Stimulated activated CD4-positive, alpha-beta T cell treated with anti-CD3 and anti-CD28 coated beads, Interleukin-12 subunit alpha, Interleukin-12 subunit beta, amount 100 ng/mL, for 24 hours (primary cell): ENCODE data around the gene PLCH1.

Experiments
- DNase-seq, 2 experiments: peaks; one replicate each; pipeline ENCODE4 v3.0.0-alpha.2; 2020; ENCODE audit warnings: low read depth in 2 of 2

The PLCH1 gene

DNA sequence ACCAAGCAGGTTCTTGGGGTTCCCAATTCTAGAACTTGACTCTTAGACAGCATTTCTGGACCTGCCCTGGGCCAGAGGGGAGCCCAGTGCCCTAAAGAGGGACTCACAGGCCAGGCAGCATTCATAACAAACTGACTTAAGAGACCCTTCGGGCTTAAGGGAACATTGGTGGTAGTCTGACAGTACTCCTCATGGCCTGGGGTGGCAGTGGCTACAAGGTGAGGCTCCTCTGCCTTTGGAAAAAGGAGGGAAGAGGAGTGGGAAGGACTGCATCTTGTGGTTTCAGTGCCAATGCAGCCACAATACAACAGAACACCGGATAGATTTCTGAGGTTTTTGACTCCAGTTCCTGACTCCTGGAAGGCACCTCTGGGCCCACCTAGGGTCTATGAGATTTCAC lies 279.2 kb downstream of the PLCH1 start:
- no peak for DNase-seq

GRCh38 chr3:155462672-155463071 lies 282.2 kb downstream of the PLCH1 start:
- DNase-seq, result no peak

DNA sequence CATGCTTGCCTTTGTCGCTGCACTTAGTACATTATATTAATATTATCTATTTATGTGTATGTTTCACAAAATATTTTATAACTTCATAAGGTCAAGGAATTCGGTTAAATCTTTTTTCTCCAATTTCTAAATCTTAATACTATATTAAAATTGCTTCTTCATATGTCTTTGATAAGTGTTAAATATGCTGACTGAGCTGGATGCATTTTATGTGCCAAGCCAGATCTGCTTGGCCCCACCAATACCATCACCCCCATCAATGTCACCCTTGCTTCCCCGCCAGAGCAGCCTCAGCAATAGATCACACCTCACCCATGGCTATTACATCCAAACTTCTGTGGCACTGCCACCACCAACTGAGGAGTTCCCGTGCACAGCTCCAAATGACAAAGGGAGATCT lies 287.3 kb downstream of the PLCH1 start:
- DNase-seq, result no peak

DNA sequence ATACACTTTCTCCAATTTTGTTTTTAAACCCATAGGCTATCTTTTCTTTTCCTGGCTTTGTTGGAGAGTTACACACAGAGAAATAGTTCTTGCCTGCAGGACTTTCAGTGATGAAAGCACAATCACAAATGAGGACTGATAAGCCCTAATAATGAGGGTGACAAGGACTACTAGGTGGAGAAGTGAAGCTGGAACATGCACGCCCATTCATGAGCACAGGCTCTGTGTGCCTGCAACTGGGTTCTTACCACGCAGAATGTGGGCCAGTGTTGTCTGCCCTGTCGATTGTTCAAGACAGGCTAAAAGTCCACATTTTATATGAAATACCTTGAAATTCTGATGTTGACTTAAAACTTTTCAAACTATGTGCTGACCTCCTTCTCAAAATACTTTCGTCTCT lies 289.1 kb downstream of the PLCH1 start:
- DNase-seq, result no peak

GRCh38 chr3:155453512-155453911 lies 291.4 kb downstream of the PLCH1 start:
- no peak for DNase-seq

DNA sequence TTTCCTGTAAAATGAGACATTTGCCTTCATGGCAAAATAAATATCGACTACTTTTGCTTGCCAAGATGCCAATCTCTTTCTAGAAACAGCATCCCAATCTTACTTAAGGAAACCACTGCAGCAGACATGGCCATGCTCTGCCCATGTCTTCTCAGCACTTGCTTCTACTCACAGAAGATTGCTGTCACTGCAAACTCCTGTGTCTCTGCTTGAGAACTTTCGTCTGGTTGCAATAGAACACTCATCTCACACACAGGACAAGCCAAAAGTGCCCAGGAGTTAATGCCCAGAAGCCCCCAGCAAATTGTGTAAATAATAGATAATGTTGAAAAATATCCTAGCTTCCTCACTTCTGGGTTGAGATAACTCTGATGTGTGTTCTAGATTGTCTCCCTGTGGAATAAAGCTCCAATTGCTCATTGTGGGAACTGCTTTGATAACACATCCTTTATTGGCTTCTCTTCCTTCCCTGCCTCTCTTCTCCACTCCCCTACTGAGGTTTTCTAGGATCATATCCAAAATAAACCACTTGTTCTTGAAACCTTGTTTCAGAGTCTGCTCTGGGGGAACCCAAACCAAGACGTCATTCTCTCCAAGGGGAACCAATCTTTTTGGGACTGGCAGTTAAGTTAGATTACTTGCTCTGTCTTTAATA lies 295.1 kb downstream of the PLCH1 start:
- no peak for DNase-seq

DNA sequence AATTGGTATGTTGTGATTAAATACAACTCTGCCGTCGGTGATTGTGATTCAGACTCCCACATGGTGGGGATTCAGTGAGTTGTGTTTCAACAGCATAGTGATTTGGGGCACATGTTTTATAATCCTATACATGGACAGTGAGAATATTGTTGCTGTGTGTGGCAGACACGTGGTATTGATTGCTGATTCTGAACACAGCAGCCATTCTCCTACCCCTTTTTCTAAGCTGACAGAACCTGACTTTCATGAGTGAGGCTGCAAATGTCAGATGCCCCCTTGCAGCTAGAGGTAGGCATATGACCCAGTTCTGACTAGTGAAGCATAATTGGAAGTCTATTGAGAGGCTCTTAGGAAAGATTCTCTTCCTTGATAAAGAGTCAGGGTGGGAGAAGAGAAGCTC lies 296.3 kb downstream of the PLCH1 start:
- no peak for DNase-seq

GRCh38 chr3:155446366-155446765 lies 298.5 kb downstream of the PLCH1 start:
- DNase-seq, result no peak

- no peak for DNase-seq
These were observed 300.1 kb downstream of the PLCH1 start for GRCh38 chr3:155444771-155445170.

DNA sequence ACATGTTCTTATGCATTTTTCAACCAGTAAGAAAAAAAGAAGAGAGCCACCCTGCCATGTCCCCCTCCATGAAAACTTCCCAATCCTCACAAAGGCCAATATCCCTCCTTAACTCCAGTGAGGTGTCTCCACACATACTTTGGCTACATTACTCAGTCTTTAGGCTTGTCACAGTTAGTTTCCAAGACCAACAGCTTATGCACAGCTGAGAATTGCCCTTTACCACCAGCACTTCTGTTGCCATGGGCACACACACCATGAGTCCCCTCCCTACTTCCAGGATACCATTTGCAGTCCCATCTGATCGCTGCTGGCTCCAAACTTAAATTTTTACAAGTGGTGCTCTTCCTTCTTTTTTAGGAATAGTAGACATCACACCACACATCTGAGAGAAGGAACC lies 301.1 kb downstream of the PLCH1 start:
- DNase-seq, result no peak

DNA sequence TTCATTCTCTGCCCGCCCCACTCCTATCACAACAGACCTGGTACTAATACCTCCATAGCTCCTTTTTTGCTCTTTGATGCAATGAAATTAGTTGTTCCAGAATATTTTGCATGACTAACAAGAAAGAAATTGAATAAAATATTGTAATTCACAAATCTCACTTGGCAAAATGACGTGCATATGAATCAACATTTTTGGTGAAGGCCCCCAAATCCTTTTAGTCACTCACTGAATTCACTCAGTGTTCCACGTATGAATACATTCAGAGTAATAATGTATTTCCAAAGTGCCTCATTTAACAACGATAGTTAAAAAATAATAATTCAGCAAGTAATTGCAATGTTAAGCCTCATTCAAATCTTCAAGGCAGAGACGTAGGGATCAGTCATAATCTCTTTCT lies 302.8 kb downstream of the PLCH1 start:
- DNase-seq, result no peak

- no peak for DNase-seq
These were observed 303.4 kb downstream of the PLCH1 start for GRCh38 chr3:155441506-155441905.

DNA sequence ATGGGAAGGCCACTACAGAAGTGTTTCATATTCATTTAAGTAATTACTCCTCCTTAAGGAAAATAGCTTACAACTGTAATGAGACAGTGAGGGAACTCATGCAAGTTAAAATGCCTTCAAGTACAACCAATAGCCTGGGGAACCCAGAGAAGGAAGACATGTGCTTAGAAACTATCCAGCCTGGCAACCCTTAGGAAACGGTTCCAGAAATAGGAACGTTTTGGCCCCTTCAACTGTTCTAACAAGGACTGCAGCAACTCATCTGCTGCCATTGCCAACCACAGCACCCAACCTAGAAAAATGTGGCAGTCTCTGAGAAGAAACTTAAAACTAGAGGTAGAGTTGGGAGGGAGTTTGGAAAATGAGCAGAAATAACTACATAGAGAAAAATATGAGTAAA lies 303.8 kb downstream of the PLCH1 start:
- DNase-seq, result no peak

- DNase-seq, result no peak
These were observed 309.1 kb downstream of the PLCH1 start for GRCh38 chr3:155435821-155436220.

DNA sequence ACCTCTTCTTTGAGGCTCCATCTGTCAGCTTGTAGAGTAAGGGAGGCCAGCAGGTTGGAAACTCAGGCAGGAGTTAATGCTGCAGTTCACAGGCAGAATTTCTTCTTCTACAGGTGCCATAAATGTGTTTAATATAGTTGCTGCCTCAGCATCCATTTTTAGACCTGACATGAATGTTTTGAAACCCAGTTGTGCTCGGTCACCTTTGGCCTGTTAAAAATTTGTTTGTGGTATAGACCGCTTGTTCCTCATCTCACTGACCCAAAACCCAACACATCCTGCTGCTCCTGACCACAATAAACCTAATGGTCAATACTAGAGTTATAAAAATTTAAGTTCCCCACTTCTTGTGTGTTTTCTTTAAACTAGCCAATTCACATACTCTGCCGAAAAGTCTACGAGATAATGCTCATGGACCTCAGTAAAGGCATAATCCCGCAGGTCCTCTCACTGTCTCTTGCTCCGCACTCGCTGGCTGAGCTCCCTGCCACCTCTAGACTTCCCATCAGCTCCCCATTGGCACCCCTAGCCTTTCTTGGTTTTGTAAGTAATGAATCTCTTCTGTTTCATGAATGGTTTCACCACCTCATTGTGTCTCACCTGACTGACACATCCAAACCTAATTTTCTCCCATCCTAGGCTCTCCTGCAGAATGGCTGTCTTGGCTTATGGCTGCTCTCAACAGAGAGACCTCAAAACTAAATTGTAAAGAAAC lies 312.9 kb downstream of the PLCH1 start:
- DNase-seq, result no peak

DNA sequence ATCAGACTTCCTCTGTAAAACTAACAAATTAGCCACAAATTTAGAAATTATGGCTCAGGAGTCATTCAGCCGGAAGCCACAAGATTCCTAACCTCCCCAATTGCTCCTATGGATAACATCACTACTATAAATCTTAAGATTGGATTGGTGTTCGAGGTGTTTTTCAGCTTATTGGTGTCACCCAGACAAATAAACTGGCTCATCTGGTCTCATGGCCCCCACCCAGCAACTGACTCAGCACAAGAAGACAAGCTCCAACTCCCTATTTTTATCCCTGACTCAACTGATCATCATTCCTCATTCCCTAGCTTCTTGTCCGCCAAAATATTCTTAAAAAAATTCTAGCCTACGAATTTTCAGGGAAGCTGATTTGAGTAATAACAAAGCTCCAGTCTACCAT lies 316.3 kb downstream of the PLCH1 start:
- no peak for DNase-seq

DNA sequence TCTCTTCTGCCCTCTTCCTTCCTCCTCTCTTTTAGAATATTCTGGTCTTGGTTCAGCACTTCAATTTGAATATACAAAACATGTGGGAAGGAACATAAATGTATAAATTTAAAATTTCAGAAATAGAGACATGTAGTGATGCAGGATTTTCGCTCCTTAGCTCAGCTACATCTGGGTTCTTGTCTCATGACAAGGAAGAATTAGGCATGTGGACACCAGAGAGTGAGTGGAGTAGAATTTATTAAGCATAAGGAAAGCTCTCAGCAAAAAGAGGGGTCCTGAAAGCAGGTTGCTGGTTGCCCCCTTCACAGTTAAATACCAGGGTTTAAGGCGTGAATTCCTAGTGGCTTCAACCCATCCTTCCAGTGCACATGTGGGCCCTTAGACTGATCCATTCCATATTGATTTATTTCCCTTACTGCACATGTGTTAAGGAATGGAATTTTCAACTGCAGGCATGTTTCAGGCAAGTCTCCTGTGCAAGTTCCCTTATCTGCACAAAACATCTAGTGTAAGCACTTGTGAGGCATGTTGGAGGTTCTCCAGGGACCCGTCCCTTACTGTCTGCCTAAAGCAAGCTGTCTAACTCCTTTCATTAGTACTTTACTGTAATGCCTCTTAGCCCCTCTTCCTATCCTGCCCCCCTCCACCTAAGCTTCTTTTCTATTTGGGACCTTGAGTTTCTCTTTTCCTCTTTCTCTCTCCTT lies 318.2 kb downstream of the PLCH1 start:
- no peak for DNase-seq

DNA sequence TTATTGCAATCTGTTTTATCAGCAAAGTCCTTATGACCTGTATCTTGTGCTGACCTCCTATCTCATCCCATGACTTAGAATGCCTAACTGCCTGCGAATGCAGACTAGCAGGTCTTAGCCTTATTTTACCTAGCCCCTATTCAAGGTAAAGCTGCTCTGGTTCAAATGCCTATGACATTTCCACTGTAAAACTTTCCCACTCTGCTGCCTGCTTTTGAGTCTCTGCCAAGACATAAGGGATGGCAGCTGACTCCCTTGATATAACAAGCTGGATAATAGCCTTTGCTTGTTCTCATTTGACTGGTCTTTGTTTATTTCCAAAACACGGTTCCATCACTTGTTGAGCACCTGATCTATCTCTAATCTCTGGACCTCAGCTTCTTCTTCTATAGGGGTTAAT lies 319.5 kb downstream of the PLCH1 start:
- no peak for DNase-seq

GRCh38 chr3:155424323-155424710 lies 320.6 kb downstream of the PLCH1 start:
- DNase-seq, result no peak

GRCh38 chr3:155423526-155424322 lies 321.1 kb downstream of the PLCH1 start:
- no peak for DNase-seq

GRCh38 chr3:155420881-155421486 lies 323.9 kb downstream of the PLCH1 start:
- DNase-seq, result no peak

DNA sequence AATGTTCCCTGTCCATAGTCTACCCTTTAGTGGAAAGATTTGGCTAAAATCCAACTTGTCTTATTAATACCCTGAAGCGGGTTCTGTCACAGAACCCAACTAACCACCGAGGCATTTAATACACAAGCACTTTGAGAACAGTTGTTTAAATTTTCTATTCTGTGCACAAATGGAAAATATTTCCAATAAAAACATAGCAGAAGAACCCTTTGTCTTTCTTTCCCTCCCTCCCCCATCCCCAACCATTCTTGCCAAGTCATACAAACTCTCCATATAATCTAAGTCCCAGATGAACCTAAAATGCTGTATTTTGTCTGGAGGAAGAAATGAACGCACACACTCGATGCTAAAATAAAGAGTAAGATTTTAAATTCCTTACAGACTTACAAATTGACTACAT lies 324.5 kb downstream of the PLCH1 start:
- no peak for DNase-seq
